Endothelial cell of umbilical vein (primary cell): ENCODE measurements around the gene OR9A4. TPM values are rescaled to one million over a fixed set of nuclear protein-coding genes. Genes with fewer than 3 reads are reported as not detected.

ENCODE experiments used
- BruUV-seq: library from RNA; stranded (reverse); fragments of 400-500 nt; replicated peaks from 2 replicates; lab custom pipeline; 2021; lab: Mats Ljungman, UMichigan
- CTCF ChIA-PET: fragments of 300-600, 350-600 bp; sonication (Branson Sonifier 250); formaldehyde crosslinking; loops from one replicate; lab custom pipeline; 2021; ENCODE audit warnings: antibody characterized with exemption, inconsistent platforms; lab: Charles Lee
- POLR2A ChIA-PET: fragments of 300-600, 350-600 bp; sonication (Branson Sonifier 250); formaldehyde crosslinking; loops from one replicate; lab custom pipeline; 2021; ENCODE audit warnings: antibody characterized with exemption, inconsistent platforms; lab: Charles Lee
- DNase-seq: peaks from one replicate; pipeline ENCODE4 v3.0.0-alpha.2; 2011; ENCODE audit warnings: low read depth, low spot score
- FAIRE-seq: peaks from 2 replicates; lab custom pipeline; 2011; peaks lifted over from hg19 to GRCh38; lab: Jason Lieb, UNC
- H2AFZ ChIP-seq: 2 replicates; pipeline ENCODE4 v1.6.0; 2012; ENCODE audit warnings: low read depth, low read length, control low read depth, inconsistent platforms
- H3K27ac ChIP-seq: 2 replicates; pipeline ENCODE4 v1.5.1; 2011; ENCODE audit warnings: low read depth, mild to moderate bottlenecking, control low read depth, low read length, moderate library complexity; ENCODE audit not compliant: insufficient read depth
- H3K27me3 ChIP-seq, 2 experiments: 2 replicates each; pipeline versions ENCODE4 v1.6.0 to v1.6.1; 2011; ENCODE audit warnings: low read length in 2 of 2, mixed read lengths in 1 of 2; ENCODE audit not compliant: control insufficient read depth in 2 of 2, insufficient read depth in 2 of 2
- H3K36me3 ChIP-seq, 2 experiments: 2 replicates in 1 of 2; 3 replicates in 1 of 2; pipeline ENCODE4 v1.5.1; 2011; ENCODE audit warnings: low read length in 2 of 2, mild to moderate bottlenecking in 1 of 2, moderate library complexity in 1 of 2; ENCODE audit not compliant: control insufficient read depth in 2 of 2, insufficient read depth in 2 of 2; ENCODE audit errors: extremely low read depth in 1 of 2
- H3K4me1 ChIP-seq: 3 replicates; pipeline ENCODE4 v1.5.1; 2011; ENCODE audit warnings: mild to moderate bottlenecking, low read length; ENCODE audit not compliant: control insufficient read depth, insufficient read depth; ENCODE audit errors: extremely low read depth
- H3K4me2 ChIP-seq: 2 replicates; pipeline ENCODE4 v1.6.1; 2011; ENCODE audit warnings: low read length, control low read depth, mixed read lengths; ENCODE audit not compliant: insufficient read depth
- H3K4me3 ChIP-seq, 3 experiments: fragments of 200-600 bp in 1 of 3; sonication (generic), shearing (Covaris generic) in 1 of 3; replicated peaks in 1 of 3; 2 replicates each; pipeline ENCODE4 v1.5.1; 2011 to 2016; ENCODE audit warnings: control low read depth in 3 of 3, low read length in 3 of 3, mild to moderate bottlenecking in 2 of 3, inconsistent platforms in 1 of 3, low read depth in 1 of 3, moderate library complexity in 1 of 3; ENCODE audit not compliant: insufficient read depth in 1 of 3
- H3K79me2 ChIP-seq: 2 replicates; pipeline ENCODE4 v1.6.0; 2012; ENCODE audit warnings: low read length, inconsistent platforms; ENCODE audit not compliant: control insufficient read depth, insufficient read depth
- H3K9ac ChIP-seq: replicated peaks from 2 replicates; pipeline ENCODE3; 2011; ENCODE audit warnings: low read length, control low read depth; ENCODE audit not compliant: insufficient read depth; ENCODE audit errors: extremely low read depth
- H3K9me1 ChIP-seq: replicated peaks from 3 replicates; pipeline ENCODE4 v1.6.0; 2011; ENCODE audit warnings: mild to moderate bottlenecking, low read length; ENCODE audit not compliant: control insufficient read depth, insufficient read depth; ENCODE audit errors: extremely low read depth
- H3K9me3 ChIP-seq: replicated peaks from 2 replicates; pipeline ENCODE4 v1.5.1; 2012; ENCODE audit warnings: low read length, inconsistent platforms; ENCODE audit not compliant: control insufficient read depth, insufficient read depth
- H4K20me1 ChIP-seq: replicated peaks from 2 replicates; pipeline ENCODE3; 2011; ENCODE audit warnings: mild to moderate bottlenecking, low read length; ENCODE audit not compliant: control insufficient read depth, insufficient read depth; ENCODE audit errors: extremely low read depth
- EZH2 ChIP-seq: IDR thresholded peaks from 2 replicates; pipeline ENCODE4 v1.6.1; 2012; ENCODE audit warnings: borderline replicate concordance, low read depth, mild to moderate bottlenecking, moderate library complexity, low read length, inconsistent platforms; ENCODE audit not compliant: severe bottlenecking
- FOS ChIP-seq: IDR thresholded peaks from 2 replicates; pipeline ENCODE4 v1.6.1; 2011; ENCODE audit warnings: mild to moderate bottlenecking, low read length, moderate library complexity, borderline replicate concordance; ENCODE audit not compliant: insufficient read depth
- JUN ChIP-seq: IDR thresholded peaks from 2 replicates; pipeline ENCODE4 v1.6.1; 2011; ENCODE audit warnings: borderline replicate concordance, low read depth; ENCODE audit not compliant: insufficient read length, insufficient read depth
- MYC ChIP-seq: IDR thresholded peaks from one replicate; pipeline ENCODE4 v1.6.1; 2011; ENCODE audit warnings: mild to moderate bottlenecking, low read depth, low read length
- POLR2A ChIP-seq: IDR thresholded peaks from 2 replicates; pipeline ENCODE4 v1.6.1; 2012; ENCODE audit warnings: low read depth, mild to moderate bottlenecking, control low read depth, low read length
- POLR2AphosphoS5 ChIP-seq: IDR thresholded peaks from 2 replicates; pipeline ENCODE4 v1.6.1; 2012; ENCODE audit warnings: low read depth, mild to moderate bottlenecking, control low read depth, low read length, moderate library complexity; ENCODE audit not compliant: insufficient read depth
- dilution Hi-C: fragments of 300-500 bp; cut with MboI; formaldehyde crosslinking; loops from one replicate; pipeline ENCODE4 v1.15.0; 2019; ENCODE audit warnings: low sequenced_read_pairs; ENCODE audit not compliant: extremely low pct_ligation_motif_present
- intact Hi-C: fragments of 100-400 bp; cut with micrococcal nuclease; formaldehyde crosslinking; loops from one replicate; pipeline ENCODE4 v1.10.0; 2022
- polyA plus RNA-seq, 4 experiments: library from polyadenylated mRNA; depleted of rRNA in 3 of 4; stranded (reverse) in 3 of 4; unstranded in 1 of 4; fragments of >200 nt; gene quantifications; 2 replicates each; pipeline versions ENCODE4 v1.2.1 to v1.2.3, GENCODE V29; 2011 to 2012; ENCODE audit warnings: missing spikeins in 1 of 4
- total RNA-seq: library from RNA; stranded (reverse); gene quantifications from 2 replicates; pipeline ENCODE4 v1.2.3, GENCODE V29; 2021
- TF ChIP-seq, protein P1 (sequence below), 2 donors: IDR thresholded peaks; 1 replicate in 1 of 2; 2 replicates in 1 of 2; pipeline ENCODE4 v1.5.1; 2011; ENCODE audit warnings: low read length in 2 of 2, mild to moderate bottlenecking in 2 of 2, moderate library complexity in 2 of 2, control low read depth in 1 of 2, inconsistent platforms in 1 of 2, low read depth in 1 of 2; ENCODE audit not compliant: insufficient read depth in 1 of 2; ENCODE audit errors: extremely low read depth in 1 of 2
- TF ChIP-seq, protein P2 (sequence below): IDR thresholded peaks from 2 replicates; pipeline ENCODE4 v1.6.1; 2011; ENCODE audit not compliant: insufficient read depth, insufficient read length

The OR9A4 gene
- total and polyA plus RNA-seq, 2 donors (not counting 3 experiments of a cell fraction or from before 2014, with no cell fraction given), result not detected

DNA sequence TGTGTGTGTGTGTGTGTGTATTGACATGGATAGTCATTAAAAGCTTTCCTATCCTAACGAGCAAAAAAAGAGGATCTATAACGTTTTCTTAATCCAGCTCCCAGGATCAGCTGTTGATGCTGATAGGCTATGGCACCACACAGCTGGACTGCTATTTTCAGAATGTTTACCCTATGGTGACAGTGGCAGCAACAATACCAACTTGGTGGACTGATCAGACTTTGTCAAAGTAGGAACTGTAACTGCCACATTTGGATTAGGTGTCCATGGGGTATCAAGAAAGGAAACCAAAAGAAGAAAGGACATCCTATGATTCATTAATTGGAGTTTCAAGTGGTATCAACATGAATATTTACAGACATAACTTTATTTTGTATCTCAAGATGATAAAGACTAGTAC lies 33.3 kb downstream of the OR9A4 start:
- ChIA-PET CTCF (no interaction called here), POLR2A (no interaction called here)
- no peaks in the 10 kb centered on the region for H3K27me3 ChIP-seq
- no peak overlapping the region for H2AFZ ChIP-seq
- H3K9ac ChIP-seq, result no peak overlapping the region
- DNase-seq, result no peak
- FAIRE-seq, result no peak
- H3K79me2 ChIP-seq, result no peaks in the 10 kb centered on the region
- intact Hi-C loops, result no loop called here
- H3K9me1 ChIP-seq, result no peaks in the 10 kb centered on the region
- no peaks in the 10 kb centered on the region for H3K36me3 ChIP-seq
- TF ChIP-seq, protein P1, sequence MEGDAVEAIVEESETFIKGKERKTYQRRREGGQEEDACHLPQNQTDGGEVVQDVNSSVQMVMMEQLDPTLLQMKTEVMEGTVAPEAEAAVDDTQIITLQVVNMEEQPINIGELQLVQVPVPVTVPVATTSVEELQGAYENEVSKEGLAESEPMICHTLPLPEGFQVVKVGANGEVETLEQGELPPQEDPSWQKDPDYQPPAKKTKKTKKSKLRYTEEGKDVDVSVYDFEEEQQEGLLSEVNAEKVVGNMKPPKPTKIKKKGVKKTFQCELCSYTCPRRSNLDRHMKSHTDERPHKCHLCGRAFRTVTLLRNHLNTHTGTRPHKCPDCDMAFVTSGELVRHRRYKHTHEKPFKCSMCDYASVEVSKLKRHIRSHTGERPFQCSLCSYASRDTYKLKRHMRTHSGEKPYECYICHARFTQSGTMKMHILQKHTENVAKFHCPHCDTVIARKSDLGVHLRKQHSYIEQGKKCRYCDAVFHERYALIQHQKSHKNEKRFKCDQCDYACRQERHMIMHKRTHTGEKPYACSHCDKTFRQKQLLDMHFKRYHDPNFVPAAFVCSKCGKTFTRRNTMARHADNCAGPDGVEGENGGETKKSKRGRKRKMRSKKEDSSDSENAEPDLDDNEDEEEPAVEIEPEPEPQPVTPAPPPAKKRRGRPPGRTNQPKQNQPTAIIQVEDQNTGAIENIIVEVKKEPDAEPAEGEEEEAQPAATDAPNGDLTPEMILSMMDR (IDR thresholded peaks at IDR 0.05; ENCODE audit: extremely low read depth in 1 of 2, insufficient read depth in 1 of 2, low read depth in 1 of 2, low read length in 2 of 2), result no peak
- TF ChIP-seq JUN, result no peak
- TF ChIP-seq POLR2A, result no peak
- no peak for TF ChIP-seq FOS
- TF ChIP-seq POLR2AphosphoS5, result no peak
- TF ChIP-seq MYC, result no peak
- TF ChIP-seq EZH2, result no peak
- H3K4me2 ChIP-seq, result no peak overlapping the region
- H3K4me1 ChIP-seq, result no peaks in the 10 kb centered on the region
- dilution Hi-C loops, result no loop called here
- peaks cover 2% of the 10 kb centered on the region for H3K9me3 ChIP-seq
- H3K4me3 ChIP-seq, result no peak overlapping the region
- H4K20me1 ChIP-seq, result no peaks in the 10 kb centered on the region
- no peak overlapping the region for H3K27ac ChIP-seq
- BruUV-seq, result no TSS peak

DNA sequence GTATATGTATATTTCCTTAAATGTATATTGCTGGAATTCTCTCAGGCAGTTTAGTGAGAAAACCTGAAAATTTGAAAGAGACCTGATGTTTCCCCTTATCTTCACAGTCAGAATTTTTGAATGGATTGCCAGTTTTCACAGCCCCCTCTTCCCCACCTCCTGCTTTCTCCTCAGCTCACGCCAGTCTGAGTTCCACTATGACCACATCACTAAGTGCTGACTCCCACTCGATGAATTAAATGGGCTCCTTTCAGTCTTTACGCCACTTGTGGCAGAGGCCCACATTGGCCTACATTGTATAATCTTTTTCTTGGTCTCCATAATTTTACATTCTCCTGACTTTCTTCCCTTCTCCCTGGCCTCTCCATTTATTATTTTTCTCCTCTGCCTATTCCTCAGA lies 33.7 kb downstream of the OR9A4 start:
- FAIRE-seq (no peak), DNase-seq (no peak)
- H3K9me3 ChIP-seq, result peaks cover 2% of the 10 kb centered on the region
- BruUV-seq, result no TSS peak
- H4K20me1 ChIP-seq, result no peaks in the 10 kb centered on the region
- no peak overlapping the region for H3K4me3 ChIP-seq
- CTCF ChIA-PET, result no interaction called here
- dilution Hi-C loops, result no loop called here
- POLR2A ChIA-PET, result no interaction called here
- H3K9me1 ChIP-seq, result no peaks in the 10 kb centered on the region
- no peaks in the 10 kb centered on the region for H3K27me3 ChIP-seq
- H3K79me2 ChIP-seq, result no peaks in the 10 kb centered on the region
- intact Hi-C loops, result no loop called here
- no peaks in the 10 kb centered on the region for H3K36me3 ChIP-seq
- no peak overlapping the region for H3K9ac ChIP-seq
- no peaks in the 10 kb centered on the region for H3K4me1 ChIP-seq
- H2AFZ ChIP-seq, result no peak overlapping the region
- no peak for TF ChIP-seq POLR2A
- no peak for TF ChIP-seq EZH2
- TF ChIP-seq MYC, result no peak
- TF ChIP-seq, protein P1 (IDR thresholded peaks at IDR 0.05; ENCODE audit: extremely low read depth in 1 of 2, insufficient read depth in 1 of 2, low read depth in 1 of 2, low read length in 2 of 2), result no peak
- TF ChIP-seq JUN, result no peak
- TF ChIP-seq, protein P2, sequence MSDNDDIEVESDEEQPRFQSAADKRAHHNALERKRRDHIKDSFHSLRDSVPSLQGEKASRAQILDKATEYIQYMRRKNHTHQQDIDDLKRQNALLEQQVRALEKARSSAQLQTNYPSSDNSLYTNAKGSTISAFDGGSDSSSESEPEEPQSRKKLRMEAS, result no peak
- no peak overlapping the region for H3K27ac ChIP-seq
- H3K4me2 ChIP-seq, result no peak overlapping the region
